Inferior parietal cortex (tissue), 1 donor: ENCODE results near the gene NR6A1.
A peak's percentile ranks its signal among the peaks of the same experiment; 100 is the strongest.

Source experiments
- DNase-seq: peaks from one replicate; pipeline ENCODE4 v3.0.0-alpha.2; 2016; ENCODE audit errors: extremely low spot score

NR6A1 gene

GRCh38 chr9:124724415-124725067 is 46.6 kb downstream of the NR6A1 start:
- DNase-seq = no peak

- no peak for DNase-seq
Measured at GRCh38 chr9:124723352-124723751, 47.8 kb downstream of the NR6A1 start.

- DNase-seq = peak; percentile 20
Measured at GRCh38 chr9:124721109-124721906, 49.8 kb downstream of the NR6A1 start.

- no peak for DNase-seq
Measured at GRCh38 chr9:124720429-124721108, 50.5 kb downstream of the NR6A1 start.

GRCh38 chr9:124718928-124719327 is 52.2 kb downstream of the NR6A1 start:
- DNase-seq = no peak

GRCh38 chr9:124717597-124717996 is 53.5 kb downstream of the NR6A1 start:
- DNase-seq = no peak

- DNase-seq = no peak
Measured at GRCh38 chr9:124716808-124717207, 54.3 kb downstream of the NR6A1 start.

- no peak for DNase-seq
Measured at GRCh38 chr9:124710766-124711165, 60.3 kb downstream of the NR6A1 start.

GRCh38 chr9:124709292-124709690 is 61.8 kb downstream of the NR6A1 start:
- no peak for DNase-seq

DNA sequence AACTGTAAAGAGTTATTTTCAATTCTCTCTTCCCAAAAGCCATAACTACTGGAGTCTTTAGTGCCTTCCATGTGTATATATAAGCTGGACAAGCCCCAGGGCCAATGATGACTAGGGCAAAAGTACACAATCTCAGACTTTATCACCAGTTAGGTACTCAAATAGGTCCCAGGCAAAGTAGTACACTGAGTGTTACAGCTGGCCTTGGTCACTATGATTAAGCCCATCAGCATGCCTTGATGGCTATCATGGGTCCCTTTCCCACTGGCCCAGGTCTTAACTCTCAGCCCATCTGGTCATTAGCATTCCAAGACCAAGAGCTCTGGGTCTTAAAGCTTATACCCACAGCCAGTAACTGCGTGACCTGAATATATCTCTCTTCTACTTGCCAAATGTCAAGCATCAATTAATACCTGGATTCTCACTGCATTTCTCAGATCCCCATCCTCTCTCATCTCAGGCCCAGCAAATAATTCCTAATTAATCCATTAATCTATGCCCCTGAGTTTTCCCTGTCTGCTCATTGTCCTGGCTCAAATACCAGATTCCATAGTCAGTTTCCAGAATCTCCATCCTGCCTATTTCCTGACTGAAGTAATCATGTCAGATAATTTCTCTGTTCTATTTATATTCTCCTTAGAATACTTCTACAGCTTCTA is 62.3 kb downstream of the NR6A1 start:
- DNase-seq = no peak

- no peak for DNase-seq
Measured at GRCh38 chr9:124708074-124708473, 63.0 kb downstream of the NR6A1 start.

GRCh38 chr9:124707666-124708065 is 63.4 kb downstream of the NR6A1 start:
- DNase-seq = no peak

DNA sequence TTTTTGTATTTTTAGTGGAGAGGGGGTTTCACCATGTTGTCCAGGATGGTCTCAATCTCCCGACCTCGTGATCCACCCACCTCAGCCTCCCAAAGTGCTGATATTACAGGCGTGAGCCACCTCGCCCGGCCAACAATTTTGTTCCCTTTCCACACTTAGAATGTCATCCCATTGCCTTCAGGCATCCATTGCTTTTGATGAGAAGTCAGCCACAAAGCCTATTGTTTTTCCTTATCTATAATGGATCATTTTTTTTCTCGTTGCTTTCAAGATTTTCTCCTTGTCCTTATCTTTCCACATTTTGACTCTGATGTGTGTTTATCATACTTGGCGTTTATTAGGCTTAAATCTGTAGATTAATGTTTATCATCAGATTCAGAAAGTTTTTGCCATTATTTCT is 64.4 kb downstream of the NR6A1 start:
- DNase-seq = no peak

DNA sequence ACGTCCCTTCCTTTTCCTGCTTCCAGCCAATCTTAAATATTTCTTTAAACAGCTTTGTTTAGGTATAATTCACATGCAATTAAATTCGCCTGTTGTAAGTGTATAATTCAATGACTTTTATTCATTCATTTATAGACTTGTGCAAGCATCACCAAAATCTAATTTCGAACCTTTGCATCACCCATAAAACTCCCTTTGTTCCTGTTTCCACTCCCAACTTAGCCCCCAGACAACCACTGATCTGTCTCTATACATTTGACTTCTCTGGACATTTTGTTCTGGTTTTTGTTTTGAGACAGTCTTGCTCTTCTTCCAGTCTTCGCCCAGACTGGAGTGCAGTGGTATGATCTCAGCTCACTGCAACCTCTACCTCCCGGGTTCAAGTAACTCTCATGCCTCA is 71.5 kb downstream of the NR6A1 start:
- DNase-seq = no peak

DNA sequence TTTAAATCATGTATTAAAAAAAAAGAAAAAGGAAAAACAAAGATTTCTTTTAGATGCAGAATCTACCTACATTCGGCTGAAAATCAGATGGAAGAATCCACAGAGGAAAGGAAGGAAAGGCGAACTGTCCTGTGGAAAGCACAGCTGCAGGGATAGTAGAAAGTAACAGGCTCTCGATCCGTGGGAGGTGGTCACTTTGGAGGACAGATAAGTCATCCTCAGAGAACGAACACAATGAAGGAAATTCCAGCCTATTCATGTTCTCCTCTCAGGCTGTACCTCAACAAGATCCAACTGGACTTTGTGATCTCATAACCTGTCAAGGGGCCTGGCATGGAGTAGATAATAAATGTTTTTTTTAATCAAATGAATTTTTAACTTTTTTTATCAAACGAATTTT is 72.8 kb downstream of the NR6A1 start:
- no peak for DNase-seq

DNA sequence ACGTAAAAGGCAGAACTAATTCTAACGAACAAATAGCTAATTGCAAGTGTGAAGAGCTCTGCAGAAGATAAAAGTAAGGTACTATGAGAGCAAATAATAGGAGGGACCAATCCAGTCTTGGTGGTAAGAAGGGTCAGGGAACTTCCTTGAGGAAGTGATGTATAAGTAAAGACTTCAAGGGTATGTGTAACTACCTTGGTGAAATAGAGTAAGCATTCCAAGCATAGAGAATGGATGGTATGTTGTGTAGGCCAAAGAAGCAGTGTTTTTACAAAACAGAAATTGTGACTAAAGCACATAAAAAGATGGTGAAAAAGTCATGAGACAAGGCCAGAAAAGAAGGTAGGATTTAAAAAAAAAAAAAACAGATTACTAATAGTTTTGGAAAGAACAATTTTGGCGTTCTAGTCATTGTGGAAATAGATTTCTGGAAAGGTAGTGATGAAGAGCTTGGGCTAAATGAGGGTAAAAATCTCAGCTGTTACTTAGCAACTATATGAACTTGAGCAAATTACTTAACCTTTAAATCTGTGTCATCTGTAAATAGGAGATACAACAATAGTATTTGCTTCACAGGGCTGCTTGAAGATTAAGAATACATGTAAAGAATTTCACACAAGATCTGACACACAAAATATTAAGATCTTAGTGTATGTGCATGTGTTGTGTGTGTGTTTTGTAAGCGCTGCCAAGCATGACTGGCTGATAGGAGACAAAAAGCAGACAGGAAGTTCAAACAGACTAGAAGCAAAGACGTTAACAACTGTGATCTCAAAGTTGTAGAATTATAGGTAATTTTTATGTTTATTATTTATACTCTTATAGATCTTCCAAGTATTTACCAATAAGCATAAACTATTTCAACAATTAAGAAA is 73.5 kb downstream of the NR6A1 start:
- no peak for DNase-seq

DNA sequence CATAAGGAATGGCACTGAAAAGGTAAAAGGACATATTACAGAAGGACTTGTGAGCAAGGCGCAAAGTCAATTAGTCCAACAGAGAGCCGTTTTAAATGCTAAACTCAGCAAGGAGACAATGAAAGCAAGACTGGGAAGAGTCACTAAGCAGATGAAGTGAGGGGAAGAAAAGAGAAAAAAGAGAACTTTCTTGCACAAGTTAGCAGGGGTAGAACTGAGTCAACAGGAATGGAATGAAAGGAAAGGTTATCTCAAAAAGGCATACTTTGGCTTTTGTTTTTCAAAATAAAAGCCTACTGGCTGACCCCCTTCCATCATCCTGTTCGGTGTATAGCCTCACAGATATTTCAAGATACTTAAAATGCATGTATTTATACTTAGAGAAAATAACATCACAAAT is 75.0 kb downstream of the NR6A1 start:
- no peak for DNase-seq

DNA sequence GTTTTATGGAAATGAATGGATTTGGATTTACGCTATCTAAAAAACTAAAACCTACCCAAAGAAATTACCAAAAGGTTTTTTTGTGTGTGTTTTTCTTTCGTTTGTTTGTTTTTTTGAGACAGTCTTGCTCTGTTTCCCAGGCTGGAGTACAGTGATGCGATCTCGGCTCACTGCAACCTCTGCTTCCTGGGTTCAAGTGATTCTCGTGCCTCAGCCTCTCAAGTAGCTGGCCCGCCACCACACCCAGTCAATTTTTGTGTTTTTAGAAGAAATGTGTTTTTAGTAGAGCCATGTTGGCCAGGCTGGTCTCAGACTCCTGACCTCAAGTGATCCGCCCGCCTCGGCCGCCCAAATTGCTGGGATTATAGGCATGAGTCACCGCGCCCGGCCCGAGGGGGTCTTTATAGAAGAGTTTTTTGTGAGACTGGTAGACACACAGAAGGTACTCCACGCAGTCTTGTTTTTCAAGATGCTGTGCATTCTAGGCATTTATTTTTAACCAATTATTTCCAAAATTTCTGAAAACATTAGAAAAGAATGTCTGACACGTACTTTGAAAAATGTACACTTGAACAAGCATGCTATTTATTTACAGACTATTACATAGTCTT is 75.7 kb downstream of the NR6A1 start:
- no peak for DNase-seq

DNA sequence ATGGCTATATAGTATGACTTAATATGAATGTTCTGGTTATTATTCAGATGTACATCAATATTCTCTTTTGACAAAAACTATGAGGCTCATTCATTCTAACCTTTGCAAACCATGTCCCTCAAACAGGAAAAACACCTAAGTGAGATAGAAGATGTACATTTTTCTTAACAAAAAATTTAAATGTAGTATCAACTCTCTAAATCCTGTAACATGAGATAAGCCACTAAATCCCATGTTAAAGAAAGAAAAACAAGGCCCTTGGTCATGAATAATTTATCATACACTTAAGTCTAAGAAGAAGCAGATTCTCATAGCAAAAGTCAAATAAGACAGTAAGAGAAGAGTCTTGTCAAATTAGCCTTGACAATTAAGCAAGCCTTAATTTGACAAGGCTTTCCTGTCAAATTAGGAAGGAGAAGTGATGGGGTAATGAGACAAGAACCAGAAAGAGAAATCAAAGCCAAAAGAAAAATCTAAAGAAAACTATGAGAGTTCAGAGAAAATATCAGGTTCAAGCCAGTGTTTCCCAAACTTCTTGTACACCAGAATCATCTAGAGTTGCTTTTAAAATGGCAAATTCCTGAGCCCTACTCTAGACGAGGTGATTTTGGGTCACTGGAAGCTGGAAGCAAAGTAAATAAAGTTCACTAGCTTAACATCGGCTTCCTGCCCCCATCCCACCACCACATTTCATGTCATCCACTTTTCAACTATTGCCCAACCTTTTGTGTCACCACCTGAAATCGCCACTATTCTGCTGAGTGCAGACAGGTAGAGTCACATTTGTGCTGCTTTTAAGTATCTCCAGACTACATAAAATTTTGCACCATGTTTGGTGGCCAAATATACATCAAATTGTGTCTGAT is 76.5 kb downstream of the NR6A1 start:
- DNase-seq = no peak

- no peak for DNase-seq
Measured at GRCh38 chr9:124693403-124693802, 77.7 kb downstream of the NR6A1 start.
